GM18873 (cell line): ENCODE measurements around the gene RNU6-9.

Experiments used
- ATAC-seq: cut with Tn5 transposase; IDR thresholded peaks from one replicate; pipeline ENCODE4 v1.9.1; 2021; ENCODE audit warnings: mild to moderate bottlenecking, moderate library complexity, moderate number of reproducible peaks; ENCODE audit not compliant: unreplicated experiment, low FRiP score

The RNU6-9 gene

GRCh38 chr19:896434-896833 is 3.1 kb downstream of the RNU6-9 start:
- ATAC-seq = no peak

- ATAC-seq = no peak
These were observed 3.7 kb downstream of the RNU6-9 start for GRCh38 chr19:896999-897398.

GRCh38 chr19:897442-898039 is 4.3 kb downstream of the RNU6-9 start:
- no peak for ATAC-seq

GRCh38 chr19:898663-899062 is 5.4 kb downstream of the RNU6-9 start:
- ATAC-seq = no peak

GRCh38 chr19:899336-900042 is 6.2 kb downstream of the RNU6-9 start:
- ATAC-seq = no peak

GRCh38 chr19:900043-900301 is 6.7 kb downstream of the RNU6-9 start:
- ATAC-seq = no peak

GRCh38 chr19:900302-901111 is 7.2 kb downstream of the RNU6-9 start:
- no peak for ATAC-seq

GRCh38 chr19:901216-902092 is 8.2 kb downstream of the RNU6-9 start:
- no peak for ATAC-seq

GRCh38 chr19:902093-902370 is 8.7 kb downstream of the RNU6-9 start:
- no peak for ATAC-seq

- ATAC-seq = no peak
These were observed 9.4 kb downstream of the RNU6-9 start for GRCh38 chr19:902446-903226.

GRCh38 chr19:903266-903797 is 10.0 kb downstream of the RNU6-9 start:
- ATAC-seq = no peak

- ATAC-seq = no peak
These were observed 11.3 kb downstream of the RNU6-9 start for GRCh38 chr19:904545-904944.

- ATAC-seq = no peak
These were observed 13.2 kb downstream of the RNU6-9 start for GRCh38 chr19:906480-906879.

- no peak for ATAC-seq
These were observed 14.0 kb downstream of the RNU6-9 start for GRCh38 chr19:907183-907853.

- ATAC-seq = no peak
These were observed 18.1 kb downstream of the RNU6-9 start for GRCh38 chr19:911197-912033.

GRCh38 chr19:912181-913079 is 19.1 kb downstream of the RNU6-9 start:
- ATAC-seq = no peak

GRCh38 chr19:913080-913748 is 19.9 kb downstream of the RNU6-9 start, which contains the start of gene R3HDM4:
Gene R3HDM4, minus strand, starts transcription at chr19:913219. Its CDS starts 62 bp downstream, at chr19:913157.
- ATAC-seq = no peak
